Natural killer cell treated with Interleukin-12 subunit alpha and Interleukin-12 subunit beta and Interleukin-15 and Interleukin-18, amount 100 ng/mL, for 72 hours (primary cell): ENCODE data around the gene POLR2H. TPM values are rescaled to one million over a fixed set of nuclear protein-coding genes. Genes with fewer than 3 reads are reported as not detected.

Experiments used
- ATAC-seq, 2 donors: fragments of 150-1000 bp; cut with Tn5 transposase in 1 of 2; sonication (Bioruptor Pico), chemical (Tn5 transposase) in 1 of 2; 2 replicates each; pipeline ENCODE4 v1.10.0; 2021
- DNase-seq: peaks from one replicate; pipeline ENCODE4 v3.0.0; 2022; ENCODE audit warnings: low spot score
- H3K27ac Mint-ChIP-seq, 2 donors: 1 replicate in 1 of 2; 2 replicates in 1 of 2; pipeline ENCODE4 v1.8.0; 2022; ENCODE audit warnings: mixed read lengths in 2 of 2, mild to moderate bottlenecking in 1 of 2, moderate library complexity in 1 of 2
- H3K27me3 Mint-ChIP-seq, 2 donors: 1 replicate in 1 of 2; 2 replicates in 1 of 2; pipeline ENCODE4 v1.8.0; 2022; ENCODE audit warnings: mixed read lengths in 2 of 2
- H3K36me3 Mint-ChIP-seq: one replicate; pipeline ENCODE4 v1.8.0; 2022; ENCODE audit warnings: mixed read lengths
- H3K4me1 Mint-ChIP-seq, 2 donors: 1 replicate in 1 of 2; 2 replicates in 1 of 2; pipeline ENCODE4 v1.8.0; 2022; ENCODE audit warnings: low read depth in 2 of 2, mixed read lengths in 2 of 2, mild to moderate bottlenecking in 1 of 2
- H3K4me3 Mint-ChIP-seq: one replicate; pipeline ENCODE4 v1.8.0; 2022; ENCODE audit warnings: mixed read lengths
- H3K9me3 Mint-ChIP-seq: 2 replicates; pipeline ENCODE4 v1.8.0; 2022; ENCODE audit warnings: mixed read lengths
- total RNA-seq, 2 donors: library from RNA; stranded (reverse); gene quantifications; one replicate each; pipeline ENCODE4 v1.2.3, GENCODE V29; 2022

The POLR2H gene
- 100 to 1,000 TPM; 111 to 142 TPM for total RNA-seq

GRCh38 chr3:184361532-184361931, at the start of gene POLR2H, which contains the start of gene CLCN2:
Gene POLR2H (plus strand): TSS chr3:184361710. CDS start chr3:184363493, 1,783 bp downstream.
Gene CLCN2 (minus strand): TSS chr3:184361605. CDS start chr3:184361479, 126 bp downstream.
- H3K4me3 Mint-ChIP-seq = peak within 1 kb of the TSS; percentile 98

DNA sequence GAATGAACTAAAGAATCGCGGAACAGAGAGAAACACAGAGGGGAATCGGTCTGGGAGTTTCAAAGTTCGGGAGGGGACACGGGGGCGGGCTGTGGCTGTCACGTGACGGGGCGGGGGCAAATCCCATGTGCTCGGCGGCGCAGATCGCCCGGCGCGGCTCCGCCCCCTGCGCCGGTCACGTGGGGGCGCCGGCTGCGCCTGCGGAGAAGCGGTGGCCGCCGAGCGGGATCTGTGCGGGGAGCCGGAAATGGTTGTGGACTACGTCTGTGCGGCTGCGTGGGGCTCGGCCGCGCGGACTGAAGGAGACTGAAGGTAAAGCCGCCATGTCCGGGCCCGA, 47.2 kb upstream of the POLR2H start, which contains the start of gene EIF4G1:
Gene EIF4G1 (plus strand): TSS at position 244 of the 337 bp plus-strand sequence. CDS start 1,191 bp downstream, outside the sequence.
- H3K4me3 Mint-ChIP-seq = peak within 1 kb of the TSS; percentile 93
- peak within 1 kb of the TSS; percentile 71 to 81 for H3K27ac Mint-ChIP-seq
- H3K27me3 Mint-ChIP-seq = no peaks in the 10 kb centered on the region
- H3K36me3 Mint-ChIP-seq = peaks cover 15% of the 10 kb centered on the region
- ATAC-seq (peak; percentile 93 to 97), DNase-seq (peak; percentile 97)
- peaks cover 24 to 25% of the 10 kb centered on the region in 2 donors for H3K4me1 Mint-ChIP-seq
- H3K9me3 Mint-ChIP-seq = no peaks in the 10 kb centered on the region

More at GRCh38 chr3:184361532-184361931, at the start of gene POLR2H, which contains the start of gene CLCN2:
- no peaks in the 10 kb centered on the region for H3K9me3 Mint-ChIP-seq
- H3K27ac Mint-ChIP-seq = peak within 1 kb of the TSS; percentile 94 to 99
- peaks cover 12% of the 10 kb centered on the region for H3K36me3 Mint-ChIP-seq
- peak; percentile 67 to 72 for ATAC-seq
- H3K4me1 Mint-ChIP-seq = peaks cover 28 to 34% of the 10 kb centered on the region in 2 donors
- H3K27me3 Mint-ChIP-seq = no peaks in the 10 kb centered on the region
- peak; percentile 78 for DNase-seq

GRCh38 chr3:184314700-184315542, 46.6 kb upstream of the POLR2H start:
- Mint-ChIP-seq H3K9me3 (no peaks in the 10 kb centered on the region), H3K36me3 (peaks cover 15% of the 10 kb centered on the region)

DNA sequence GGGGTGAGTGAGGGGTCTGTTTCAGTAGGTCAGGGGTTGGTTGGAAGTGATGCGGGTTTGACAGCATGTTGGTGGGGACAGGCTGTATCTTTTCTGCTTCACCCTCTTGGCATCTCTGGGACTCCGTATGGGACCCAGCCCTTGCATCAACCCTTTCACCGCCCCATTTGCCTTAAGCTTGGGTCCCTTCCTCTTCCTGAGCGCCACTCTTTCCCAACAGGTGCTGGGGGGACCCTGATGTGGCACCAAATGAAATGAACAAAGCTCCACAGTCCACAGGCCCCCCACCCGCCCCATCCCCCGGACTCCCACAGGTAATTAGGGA, 46.0 kb upstream of the POLR2H start:
- Mint-ChIP-seq H3K4me1 (peaks cover 28 to 30% of the 10 kb centered on the region in 2 donors), H3K36me3 (peaks cover 15% of the 10 kb centered on the region), H3K27ac (peak overlapping the region; percentile 58 to 71), H3K27me3 (no peaks in the 10 kb centered on the region), H3K4me3 (peak overlapping the region; percentile 93), H3K9me3 (no peaks in the 10 kb centered on the region)
- ATAC-seq (no peak), DNase-seq (no peak)

More at GRCh38 chr3:184314700-184315542, 46.6 kb upstream of the POLR2H start:
- DNase-seq (peak; percentile 83), ATAC-seq (peak; percentile 77 to 80)
- Mint-ChIP-seq H3K27me3 (no peaks in the 10 kb centered on the region), H3K27ac (peak overlapping the region; percentile 71), H3K4me3 (peak overlapping the region; percentile 93), H3K4me1 (peaks cover 28 to 30% of the 10 kb centered on the region in 2 donors)

- Mint-ChIP-seq H3K27me3 (no peaks in the 10 kb centered on the region), H3K27ac (peak overlapping the region; percentile 58 to 71), H3K36me3 (peaks cover 19% of the 10 kb centered on the region), H3K9me3 (no peaks in the 10 kb centered on the region), H3K4me1 (peaks cover 31 to 35% of the 10 kb centered on the region in 2 donors), H3K4me3 (peak overlapping the region; percentile 93)
- ATAC-seq (no peak), DNase-seq (no peak)
These were observed 45.4 kb upstream of the POLR2H start for GRCh38 chr3:184315871-184316661.

DNA sequence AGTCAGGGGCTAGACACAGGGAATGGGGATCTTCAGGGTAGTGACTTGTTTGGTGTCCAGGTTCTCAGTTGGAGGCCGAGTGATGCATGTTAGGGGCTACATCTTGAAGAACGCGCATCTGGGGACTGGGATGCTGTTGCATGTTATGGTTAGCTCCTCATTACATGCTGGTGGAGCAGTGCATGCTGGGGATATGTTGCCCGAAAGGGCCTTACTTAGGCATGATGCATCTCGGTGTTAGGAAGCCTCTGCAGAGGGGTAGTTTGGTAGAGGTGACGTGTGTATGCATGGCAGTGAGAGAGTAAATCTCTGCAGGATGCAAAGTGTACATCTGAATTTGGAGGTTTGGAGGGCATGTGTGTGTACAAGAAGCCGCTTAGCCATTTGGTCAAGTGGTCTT, 44.7 kb upstream of the POLR2H start:
- no peaks in the 10 kb centered on the region for H3K27me3 Mint-ChIP-seq
- peaks cover 27% of the 10 kb centered on the region for H3K36me3 Mint-ChIP-seq
- no peaks in the 10 kb centered on the region for H3K9me3 Mint-ChIP-seq
- H3K4me3 Mint-ChIP-seq = peak overlapping the region; percentile 93
- peak overlapping the region; percentile 58 to 71 for H3K27ac Mint-ChIP-seq
- H3K4me1 Mint-ChIP-seq = peaks cover 34 to 41% of the 10 kb centered on the region in 2 donors
- DNase-seq (no peak), ATAC-seq (no peak)

DNA sequence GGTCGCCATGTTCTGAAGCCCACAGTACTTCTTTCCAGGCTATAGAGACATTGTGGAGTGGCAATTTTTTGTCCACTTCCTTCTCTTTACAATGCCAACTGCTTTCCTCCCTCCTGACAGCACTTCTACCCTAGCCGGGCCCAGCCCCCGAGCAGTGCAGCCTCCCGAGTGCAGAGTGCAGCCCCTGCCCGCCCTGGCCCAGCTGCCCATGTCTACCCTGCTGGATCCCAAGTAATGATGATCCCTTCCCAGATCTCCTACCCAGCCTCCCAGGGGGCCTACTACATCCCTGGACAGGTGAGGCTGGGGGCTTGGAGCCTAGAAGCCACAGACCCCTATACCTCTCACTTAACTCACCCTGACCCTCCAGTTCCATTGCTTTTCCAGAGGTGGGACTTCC, 44.3 kb upstream of the POLR2H start:
- Mint-ChIP-seq H3K9me3 (no peaks in the 10 kb centered on the region), H3K27ac (peak overlapping the region; percentile 38 to 58), H3K4me3 (peak overlapping the region; percentile 93), H3K4me1 (peaks cover 34 to 41% of the 10 kb centered on the region in 2 donors), H3K36me3 (peaks cover 31% of the 10 kb centered on the region), H3K27me3 (no peaks in the 10 kb centered on the region)
- ATAC-seq (no peak), DNase-seq (no peak)

DNA sequence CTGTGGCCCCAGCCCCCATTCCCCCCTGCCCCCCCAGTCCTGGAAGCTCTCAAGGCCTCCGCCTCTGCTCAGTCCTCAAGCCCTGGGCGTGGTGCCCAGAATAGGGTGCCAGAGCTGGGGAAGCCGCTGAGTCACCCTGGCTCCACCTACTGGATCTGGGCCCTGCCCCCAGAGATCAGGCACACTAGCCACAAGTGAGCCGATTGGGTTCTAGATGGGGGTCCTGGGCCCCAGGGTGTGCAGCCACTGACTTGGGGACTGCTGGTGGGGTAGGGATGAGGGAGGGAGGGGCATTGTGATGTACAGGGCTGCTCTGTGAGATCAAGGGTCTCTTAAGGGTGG, 41.4 kb upstream of the POLR2H start:
- Mint-ChIP-seq H3K27me3 (no peaks in the 10 kb centered on the region), H3K27ac (peak overlapping the region in 1 of 2 donors; percentile 53), H3K4me1 (peaks cover 37 to 47% of the 10 kb centered on the region in 2 donors), H3K4me3 (no peak overlapping the region), H3K9me3 (no peaks in the 10 kb centered on the region), H3K36me3 (peaks cover 43% of the 10 kb centered on the region)
- DNase-seq (no peak), ATAC-seq (peak in 1 of 2 donors; percentile 36)

DNA sequence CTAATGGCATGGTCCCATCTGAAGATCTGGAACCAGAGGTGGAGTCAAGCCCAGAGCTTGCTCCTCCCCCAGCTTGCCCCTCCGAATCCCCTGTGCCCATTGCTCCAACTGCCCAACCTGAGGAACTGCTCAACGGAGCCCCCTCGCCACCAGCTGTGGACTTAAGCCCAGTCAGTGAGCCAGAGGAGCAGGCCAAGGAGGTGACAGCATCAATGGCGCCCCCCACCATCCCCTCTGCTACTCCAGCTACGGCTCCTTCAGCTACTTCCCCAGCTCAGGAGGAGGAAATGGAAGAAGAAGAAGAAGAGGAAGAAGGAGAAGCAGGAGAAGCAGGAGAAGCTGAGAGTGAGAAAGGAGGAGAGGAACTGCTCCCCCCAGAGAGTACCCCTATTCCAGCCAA, 39.8 kb upstream of the POLR2H start:
- no peak overlapping the region for H3K27ac Mint-ChIP-seq
- peaks cover 32 to 40% of the 10 kb centered on the region in 2 donors for H3K4me1 Mint-ChIP-seq
- ATAC-seq (no peak), DNase-seq (no peak)
- H3K9me3 Mint-ChIP-seq = no peaks in the 10 kb centered on the region
- no peak overlapping the region for H3K4me3 Mint-ChIP-seq
- no peaks in the 10 kb centered on the region for H3K27me3 Mint-ChIP-seq
- peaks cover 40% of the 10 kb centered on the region for H3K36me3 Mint-ChIP-seq

- peak overlapping the region in 1 of 2 donors; percentile 35 for H3K27ac Mint-ChIP-seq
- no peak for ATAC-seq
- H3K27me3 Mint-ChIP-seq = no peaks in the 10 kb centered on the region
These were observed 38.6 kb upstream of the POLR2H start for GRCh38 chr3:184322731-184323487.

GRCh38 chr3:184323696-184324095, 37.8 kb upstream of the POLR2H start:
- ATAC-seq (no peak), DNase-seq (no peak)
- no peaks in the 10 kb centered on the region for H3K9me3 Mint-ChIP-seq
- H3K4me1 Mint-ChIP-seq = peaks cover 25 to 27% of the 10 kb centered on the region in 2 donors
- H3K27me3 Mint-ChIP-seq = no peaks in the 10 kb centered on the region
- H3K27ac Mint-ChIP-seq = no peak overlapping the region
- H3K4me3 Mint-ChIP-seq = no peak overlapping the region
- peaks cover 45% of the 10 kb centered on the region for H3K36me3 Mint-ChIP-seq

More at GRCh38 chr3:184322731-184323487, 38.6 kb upstream of the POLR2H start:
- no peak for DNase-seq
- Mint-ChIP-seq H3K4me3 (no peak overlapping the region), H3K36me3 (peaks cover 46% of the 10 kb centered on the region), H3K4me1 (peaks cover 24 to 30% of the 10 kb centered on the region in 2 donors), H3K9me3 (no peaks in the 10 kb centered on the region)

GRCh38 chr3:184325269-184325668, 36.2 kb upstream of the POLR2H start:
- H3K27me3 Mint-ChIP-seq = no peaks in the 10 kb centered on the region
- H3K36me3 Mint-ChIP-seq = peaks cover 57% of the 10 kb centered on the region
- H3K4me1 Mint-ChIP-seq = peaks cover 22 to 23% of the 10 kb centered on the region in 2 donors
- DNase-seq (no peak), ATAC-seq (no peak)
- H3K9me3 Mint-ChIP-seq = no peaks in the 10 kb centered on the region
- no peak overlapping the region for H3K4me3 Mint-ChIP-seq
- H3K27ac Mint-ChIP-seq = no peak overlapping the region

DNA sequence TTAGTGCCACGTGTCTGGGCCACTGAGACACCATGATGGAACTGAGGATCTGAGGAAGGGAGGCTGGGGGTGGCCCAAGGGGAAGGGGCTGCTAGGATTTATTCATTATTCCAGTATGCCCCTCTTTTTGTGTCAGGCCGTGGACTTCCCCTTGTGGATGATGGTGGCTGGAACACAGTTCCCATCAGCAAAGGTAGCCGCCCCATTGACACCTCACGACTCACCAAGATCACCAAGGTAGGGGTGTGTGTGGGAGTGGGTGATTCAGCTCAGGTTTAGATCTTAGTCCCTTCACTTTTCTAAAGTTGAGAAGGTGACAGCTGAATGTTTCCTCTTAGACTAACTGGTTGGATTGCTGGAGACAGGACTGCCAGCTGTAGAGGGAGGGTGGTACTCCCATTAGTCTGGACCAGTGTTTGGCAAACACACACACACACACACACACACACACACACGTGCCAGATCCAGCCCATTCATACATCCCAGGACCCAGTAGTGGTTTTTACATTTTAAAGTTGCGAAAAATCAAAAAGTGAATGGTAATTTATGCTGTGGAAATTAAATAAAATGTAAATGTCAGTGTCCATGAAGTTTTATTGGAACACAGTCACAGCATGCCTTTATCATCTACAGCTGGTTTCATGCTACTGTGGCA, 35.7 kb upstream of the POLR2H start:
- Mint-ChIP-seq H3K4me3 (no peak overlapping the region), H3K27ac (no peak overlapping the region), H3K36me3 (peaks cover 55% of the 10 kb centered on the region), H3K27me3 (no peaks in the 10 kb centered on the region), H3K4me1 (peaks cover 20 to 21% of the 10 kb centered on the region in 2 donors), H3K9me3 (no peaks in the 10 kb centered on the region)
- no peak for DNase-seq
- no peak for ATAC-seq
